Renal cortex interstitium (tissue), 11 donors: ENCODE results near the gene CERS6. TPM values are rescaled to one million over a fixed set of nuclear protein-coding genes. Genes with fewer than 3 reads are reported as not detected.
"Not testable (repeated sequence)": the region's sequence is repeated elsewhere in the genome, so short reads cannot be mapped to it uniquely, and the experiment has no call there.

Source experiments
- DNase-seq, 11 donors: peaks; one replicate each; pipeline ENCODE4 v3.0.0-alpha.2; 2013; ENCODE audit warnings: low read depth in 9 of 11, low spot score in 4 of 11; ENCODE audit errors: extremely low read depth in 1 of 11
- polyA plus RNA-seq, 3 donors: library from polyadenylated mRNA; unstranded; fragments of 120-200 nt; gene quantifications; one replicate each; pipeline ENCODE4 v1.2.1, GENCODE V29; 2013; ENCODE audit not compliant: insufficient read length in 3 of 3

Gene CERS6
- polyA plus RNA-seq, 3 donors, result 44.2 to 54.8 (median 47.0) TPM

DNA sequence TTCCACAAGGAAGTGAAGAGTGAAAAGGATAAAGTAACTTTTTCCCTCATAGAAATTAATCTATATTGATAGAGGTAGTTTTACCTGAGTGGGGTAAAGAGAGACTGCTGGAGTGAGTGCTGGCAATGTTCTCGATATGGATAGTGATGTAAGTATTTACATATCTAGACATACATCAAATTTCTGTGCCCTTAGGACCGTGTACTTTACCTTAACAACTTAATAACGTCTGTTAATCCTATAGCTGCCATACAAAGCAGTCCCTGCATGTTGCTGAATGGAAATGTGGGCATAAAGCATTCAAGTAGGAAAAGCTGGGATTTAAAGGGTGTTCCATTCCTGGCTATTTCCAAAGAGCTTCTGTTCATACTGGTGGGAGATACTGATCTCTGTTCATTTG lies 184.0 kb downstream of the CERS6 start:
- no peak for DNase-seq

- no peak for DNase-seq
These were observed 185.6 kb downstream of the CERS6 start for GRCh38 chr2:168641636-168642035.

DNA sequence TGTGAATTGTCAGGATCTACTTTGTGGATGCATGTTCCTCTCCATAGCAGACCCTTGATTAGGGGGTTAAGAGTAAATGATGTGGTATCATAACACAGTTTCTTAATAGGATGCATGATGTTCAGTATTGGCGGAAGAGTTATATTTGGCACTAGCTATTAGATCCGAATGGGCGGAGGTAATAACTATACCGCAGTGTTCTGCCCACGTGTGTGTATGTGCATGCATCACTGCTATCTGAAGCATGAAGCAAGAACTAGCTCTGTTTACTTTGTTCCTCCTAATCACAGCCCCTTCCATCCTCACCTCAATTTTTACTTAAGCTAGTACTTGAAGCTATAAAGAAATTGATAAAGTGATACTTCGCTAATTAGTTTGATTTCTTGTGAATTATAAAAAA lies 186.8 kb downstream of the CERS6 start:
- no peak for DNase-seq

- no peak for DNase-seq
These were observed 187.9 kb downstream of the CERS6 start for GRCh38 chr2:168643979-168644378.

- no peak for DNase-seq
These were observed 189.7 kb downstream of the CERS6 start for GRCh38 chr2:168645696-168646338.

- no peak for DNase-seq
These were observed 193.0 kb downstream of the CERS6 start for GRCh38 chr2:168649105-168649504.

GRCh38 chr2:168649562-168649961 lies 193.5 kb downstream of the CERS6 start:
- no peak for DNase-seq

DNA sequence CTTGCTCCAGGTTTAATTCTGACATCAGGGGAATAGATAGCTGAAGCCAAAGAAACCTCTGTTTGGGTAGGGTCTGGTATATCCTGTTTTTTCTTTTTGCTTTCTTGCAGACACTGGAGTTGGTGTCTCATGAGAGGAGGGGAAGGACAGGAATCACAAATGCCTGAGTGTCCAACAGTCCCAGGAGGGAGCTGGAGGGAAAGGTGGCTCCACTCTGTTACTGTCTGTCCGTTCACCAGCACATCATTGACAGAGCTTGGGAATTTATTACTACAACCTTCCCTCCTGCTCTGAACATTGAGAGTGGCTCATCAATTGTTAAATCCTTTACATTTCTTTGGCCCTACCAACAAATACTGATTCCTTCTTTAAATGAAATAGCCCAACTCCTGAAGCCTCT lies 194.1 kb downstream of the CERS6 start:
- DNase-seq, result no peak

DNA sequence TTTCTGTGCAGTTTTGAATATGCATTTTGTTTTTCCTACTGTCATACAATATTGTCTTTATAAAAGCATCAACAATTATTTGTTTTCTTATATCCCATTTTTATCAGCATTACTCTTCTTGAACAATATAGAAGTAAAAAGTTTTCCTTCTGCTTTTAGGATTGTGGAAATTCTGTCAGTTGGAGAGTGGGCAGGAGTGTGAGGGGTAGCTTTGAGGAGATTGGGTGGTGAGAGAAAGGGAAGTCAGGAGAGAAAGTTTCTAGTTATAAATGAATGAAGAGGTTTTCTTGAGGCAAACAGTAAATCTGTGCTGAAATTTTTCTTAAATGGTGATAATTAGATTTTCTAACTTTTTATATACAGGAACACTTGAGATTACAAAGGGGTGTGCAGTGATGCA lies 194.7 kb downstream of the CERS6 start:
- DNase-seq, result no peak

DNA sequence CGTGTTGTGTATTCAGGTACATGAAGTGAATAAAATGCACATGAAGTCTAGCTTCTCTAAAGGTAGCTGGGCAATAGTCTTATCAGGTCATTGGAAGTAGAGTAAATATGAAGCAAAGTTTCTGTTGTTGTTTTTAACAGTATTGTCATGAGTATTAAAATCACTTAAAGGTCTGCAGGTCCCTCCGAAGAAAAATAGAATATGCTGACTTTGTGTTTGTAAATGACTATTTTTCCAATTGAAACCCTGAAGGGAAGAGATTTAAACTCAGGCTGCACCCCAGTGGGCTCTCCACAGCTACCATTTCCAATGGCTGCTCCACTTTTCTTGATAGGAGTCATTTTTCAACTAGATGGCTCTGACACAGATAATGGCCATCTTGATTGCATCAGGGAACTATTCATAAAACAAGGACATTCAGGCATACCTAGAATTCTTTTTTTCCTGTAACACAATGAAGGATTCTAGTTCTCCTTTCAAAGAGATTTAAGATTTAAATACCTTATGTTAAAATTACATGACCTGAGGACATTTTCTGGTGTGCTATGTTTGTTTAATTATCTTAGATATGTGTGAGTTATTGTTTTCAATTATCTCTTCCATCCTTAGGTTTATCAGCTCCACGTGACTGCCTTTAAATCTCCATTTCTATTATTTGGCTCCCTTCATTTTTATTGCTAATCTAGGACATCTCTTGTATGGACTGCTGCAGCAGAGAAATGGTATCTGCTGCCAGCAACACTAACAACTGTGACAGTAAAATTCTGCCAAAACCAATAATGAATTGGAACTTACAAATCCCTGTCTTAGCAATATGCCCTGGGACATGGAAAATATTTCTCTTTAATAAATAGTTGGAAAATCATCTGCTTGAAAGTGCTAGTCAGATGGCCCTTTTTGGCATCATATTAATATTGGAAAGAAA lies 197.2 kb downstream of the CERS6 start:
- no peak for DNase-seq

DNA sequence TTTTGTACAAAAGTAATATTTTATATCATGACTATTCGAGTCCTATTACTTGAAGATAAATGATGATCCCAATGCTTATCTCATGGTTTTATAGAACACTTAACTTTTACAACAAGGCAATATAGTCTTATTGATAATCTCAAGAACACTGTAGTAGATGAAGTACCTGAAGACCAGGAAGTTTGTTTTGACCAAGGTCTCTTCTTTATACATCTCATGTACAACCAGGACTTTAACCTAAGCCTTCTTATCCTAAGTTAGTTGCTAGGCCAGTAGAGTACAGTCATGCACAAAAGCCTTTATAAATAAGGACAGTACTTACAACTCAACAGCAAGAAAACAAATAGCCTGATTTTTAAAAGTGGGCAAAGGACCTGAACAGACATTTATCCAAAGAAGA lies 198.6 kb downstream of the CERS6 start:
- no peak for DNase-seq

GRCh38 chr2:168655207-168655606 lies 199.1 kb downstream of the CERS6 start:
- DNase-seq, result no peak

- DNase-seq, result not testable (repeated sequence)
These were observed 201.3 kb downstream of the CERS6 start for GRCh38 chr2:168657378-168657777.

- no peak for DNase-seq
These were observed 202.6 kb downstream of the CERS6 start for GRCh38 chr2:168658706-168659105.

DNA sequence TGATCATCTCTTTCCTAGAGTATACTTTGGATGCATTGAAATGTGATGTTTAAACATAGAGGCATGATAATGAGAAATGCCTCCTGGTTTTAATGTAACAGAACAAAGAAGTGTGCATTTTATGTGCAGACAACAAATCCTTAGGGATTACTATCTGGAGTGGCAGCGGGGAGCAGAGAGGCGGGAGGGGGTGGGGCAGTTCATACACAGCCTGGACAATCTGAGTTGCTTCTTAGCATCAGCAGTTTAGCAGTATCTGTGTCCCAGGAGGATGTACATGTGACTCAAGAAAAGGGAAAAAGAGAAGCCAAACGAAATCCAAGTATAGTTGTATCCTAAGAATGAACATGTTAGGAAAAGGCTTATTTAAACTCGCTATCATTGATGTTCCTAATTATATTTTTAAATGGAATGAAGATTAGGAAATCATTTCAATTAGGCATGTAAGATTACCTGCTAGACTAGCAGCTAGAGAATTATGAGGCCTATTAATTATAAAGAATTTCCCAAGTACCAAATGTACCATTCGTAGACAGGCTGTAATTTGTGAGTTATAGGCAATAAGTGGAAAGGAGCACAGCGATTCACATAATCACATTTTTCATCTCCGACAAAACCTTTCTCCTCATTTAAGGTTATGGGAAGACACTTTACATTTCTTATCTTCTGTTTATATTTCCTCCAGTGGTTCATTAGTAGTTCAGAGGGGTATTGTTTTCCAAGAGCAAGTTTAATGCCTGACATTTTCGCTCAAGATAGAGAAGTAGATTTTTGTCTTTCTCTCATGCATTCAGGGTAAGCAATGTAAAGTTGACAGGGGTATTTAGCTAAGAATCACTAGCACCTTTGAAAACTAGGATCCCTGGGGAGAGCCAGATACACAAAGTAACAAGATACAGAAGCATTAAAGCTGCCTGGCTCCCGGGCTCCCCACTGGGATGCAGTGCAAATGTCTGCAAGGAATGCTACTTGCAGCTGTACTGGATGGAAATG lies 205.1 kb downstream of the CERS6 start:
- no peak for DNase-seq

GRCh38 chr2:168661863-168662256 lies 205.8 kb downstream of the CERS6 start:
- DNase-seq, result no peak

DNA sequence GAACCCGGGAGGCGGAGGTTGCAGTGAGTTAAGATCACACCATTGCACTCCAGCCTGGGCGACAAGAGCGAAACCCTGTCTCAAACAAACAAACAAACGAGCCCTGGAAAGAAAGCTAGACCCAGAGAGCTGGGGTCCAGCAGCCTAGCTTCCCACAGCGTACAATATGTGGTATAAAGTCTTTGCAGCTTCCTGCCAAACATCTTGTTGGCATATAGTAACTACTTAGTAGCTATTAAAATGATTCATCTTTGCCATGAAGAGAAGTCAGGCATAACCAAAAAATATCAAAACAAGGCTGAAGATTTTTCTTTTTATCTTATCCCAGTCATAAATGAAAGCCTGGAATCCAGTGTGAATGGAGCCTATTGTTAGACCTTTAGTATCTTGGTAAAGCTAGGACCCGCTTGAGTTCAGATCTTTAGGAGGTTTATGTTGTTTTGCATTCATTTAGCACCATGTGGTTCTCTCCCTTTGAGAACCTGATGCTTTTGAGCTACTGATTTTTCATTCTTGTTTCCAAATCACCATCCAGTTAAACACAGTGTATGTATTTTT lies 206.7 kb downstream of the CERS6 start:
- no peak for DNase-seq

- DNase-seq, result no peak
These were observed 207.9 kb downstream of the CERS6 start for GRCh38 chr2:168663993-168664392.

DNA sequence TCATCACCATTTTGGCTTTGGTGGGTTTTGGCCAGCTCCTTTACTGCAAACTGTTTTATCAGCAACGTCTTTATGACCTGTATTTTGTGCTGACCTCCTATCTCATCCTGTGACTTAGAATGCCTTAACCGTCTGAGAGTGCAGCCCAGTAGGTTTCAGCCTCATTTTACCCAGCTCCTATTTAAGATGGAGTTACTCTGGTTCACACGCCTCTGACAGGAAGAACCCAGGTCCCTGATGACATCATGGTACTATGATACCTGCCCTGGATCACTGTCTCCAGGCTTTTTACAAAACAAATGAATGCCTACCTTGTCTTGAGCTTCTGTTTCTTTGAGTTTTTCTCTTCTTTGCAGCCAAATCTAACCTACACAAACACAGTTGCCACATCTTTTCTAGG lies 208.6 kb downstream of the CERS6 start:
- DNase-seq, result not testable (repeated sequence)
